Esophagus (tissue), 2 donors: Measurements from ENCODE around the gene DMC1. TPM values are rescaled to one million over a fixed set of nuclear protein-coding genes. Genes with fewer than 3 reads are reported as not detected.
"Not testable (repeated sequence)": the region's sequence is repeated elsewhere in the genome, so short reads cannot be mapped to it uniquely, and the experiment has no call there.

Experiments used
- H3K27ac ChIP-seq, 2 donors: one replicate each; pipeline ENCODE4 v1.5.1; 2013; ENCODE audit warnings: low read depth in 2 of 2, mild to moderate bottlenecking in 2 of 2, inconsistent platforms in 1 of 2, low read length in 1 of 2, moderate library complexity in 1 of 2
- H3K27me3 ChIP-seq, 2 donors: one replicate each; pipeline ENCODE4 v1.6.1; 2013; ENCODE audit warnings: low read length in 2 of 2, control low read depth in 1 of 2, mild to moderate bottlenecking in 1 of 2; ENCODE audit not compliant: insufficient read depth in 2 of 2, control insufficient read depth in 1 of 2
- H3K36me3 ChIP-seq, 2 donors: one replicate each; pipeline ENCODE4 v1.6.1; 2013; ENCODE audit warnings: low read length in 1 of 2; ENCODE audit not compliant: control insufficient read depth in 2 of 2, insufficient read depth in 2 of 2
- H3K4me1 ChIP-seq, 2 donors: one replicate each; pipeline ENCODE4 v1.6.1; 2013; ENCODE audit warnings: low read length in 1 of 2; ENCODE audit not compliant: control insufficient read depth in 2 of 2, insufficient read depth in 2 of 2
- H3K4me3 ChIP-seq, 2 donors: one replicate each; pipeline ENCODE4 v1.5.1; 2013; ENCODE audit warnings: low read length in 2 of 2, mild to moderate bottlenecking in 2 of 2, low read depth in 1 of 2, moderate library complexity in 1 of 2
- H3K9me3 ChIP-seq, 2 donors: one replicate each; pipeline ENCODE4 v1.6.1; 2013; ENCODE audit warnings: mild to moderate bottlenecking in 2 of 2, low read depth in 1 of 2, low read length in 1 of 2, moderate library complexity in 1 of 2; ENCODE audit not compliant: control insufficient read depth in 2 of 2, insufficient read depth in 1 of 2
- WGBS, 2 donors: extraction: QIAGEN DNeasy Blood & Tissue Kit; methylation state at CpG; one replicate each; pipeline ENCODE4 v1.1.7; 2013; 5-methylcytosine and 5-hydroxymethylcytosine counted together
- polyA plus RNA-seq, 2 donors: library from polyadenylated mRNA; stranded (reverse); fragments of 200-250 nt; gene quantifications; one replicate each; pipeline ENCODE4 v1.2.3, GENCODE V29; 2013
- donor health status: healthy with polysubstance abuse.
- donor health status: Bipolar disorder and iron deficiency.

DMC1 gene
- polyA plus RNA-seq, 2 donors = 0.51 to 1.3 TPM

GRCh38 chr22:38479096-38479837 is 90.7 kb downstream of the DMC1 start:
- peaks cover 10 to 12% of the 10 kb centered on the region in 2 donors for H3K36me3 ChIP-seq
- no peaks in the 10 kb centered on the region for H3K4me1 ChIP-seq
- no peaks in the 10 kb centered on the region for H3K27me3 ChIP-seq
- H3K9me3 ChIP-seq = no peaks in the 10 kb centered on the region
- no peak overlapping the region for H3K4me3 ChIP-seq
- H3K27ac ChIP-seq = no peak overlapping the region
- WGBS, 2 donors = 73 to 80% methylated on average over 7 of the region's 7 CpGs

GRCh38 chr22:38477585-38477984 is 92.4 kb downstream of the DMC1 start:
- Histone ChIP-seq H3K4me1 (no peaks in the 10 kb centered on the region), H3K4me3 (no peak overlapping the region), H3K27ac (no peak overlapping the region), H3K36me3 (peaks cover 2 to 9% of the 10 kb centered on the region in 2 donors), H3K27me3 (no peaks in the 10 kb centered on the region), H3K9me3 (no peaks in the 10 kb centered on the region)
- 58 to 65% methylated on average over 1 of the region's 1 CpG for WGBS, 2 donors

- Histone ChIP-seq H3K36me3 (no peaks in the 10 kb centered on the region), H3K27me3 (no peaks in the 10 kb centered on the region), H3K4me3 (no peak overlapping the region), H3K9me3 (no peaks in the 10 kb centered on the region), H3K4me1 (no peaks in the 10 kb centered on the region), H3K27ac (no peak overlapping the region)
- 63% methylated on average over 10 of the region's 10 CpGs for WGBS, 2 donors
These were observed 95.9 kb downstream of the DMC1 start for GRCh38 chr22:38474003-38474607.

GRCh38 chr22:38471237-38471636 is 98.7 kb downstream of the DMC1 start:
- no peaks in the 10 kb centered on the region for H3K36me3 ChIP-seq
- no peaks in the 10 kb centered on the region for H3K27me3 ChIP-seq
- no peaks in the 10 kb centered on the region for H3K9me3 ChIP-seq
- H3K27ac ChIP-seq = no peak overlapping the region
- H3K4me3 ChIP-seq = no peak overlapping the region
- peaks cover 0 to 7% of the 10 kb centered on the region in 2 donors for H3K4me1 ChIP-seq
- WGBS, 2 donors = 87 to 92% methylated on average over 11 of the region's 11 CpGs

GRCh38 chr22:38470179-38470578 is 99.8 kb downstream of the DMC1 start:
- not testable (repeated sequence) for H3K9me3 ChIP-seq, H3K27me3 ChIP-seq, H3K36me3 ChIP-seq, H3K4me3 ChIP-seq, H3K4me1 ChIP-seq, H3K27ac ChIP-seq
- WGBS, 2 donors = 95% methylated on average over 10 of the region's 10 CpGs

- no peak overlapping the region for H3K4me3 ChIP-seq
- no peaks in the 10 kb centered on the region for H3K27me3 ChIP-seq
- H3K9me3 ChIP-seq = no peaks in the 10 kb centered on the region
- H3K4me1 ChIP-seq = peaks cover 0 to 7% of the 10 kb centered on the region in 2 donors
- no peak overlapping the region for H3K27ac ChIP-seq
- H3K36me3 ChIP-seq = no peaks in the 10 kb centered on the region
- WGBS, 2 donors = 91 to 93% methylated on average over 6 of the region's 6 CpGs
These were observed 100.6 kb downstream of the DMC1 start for GRCh38 chr22:38469306-38469781.

Other genes starting within 250 kb of the DMC1 start
- not detected for gene KCNJ4, start 115.0 kb downstream of the DMC1 start, polyA plus RNA-seq
- gene KDELR3, start 102.1 kb downstream of the DMC1 start, polyA plus RNA-seq = 1 to 10 TPM; 1.0 to 1.3 TPM
- gene DDX17, start 63.9 kb downstream of the DMC1 start, polyA plus RNA-seq = 100 to 1,000 TPM in 1 of 2 donors, 10 to 100 TPM in 1; 95.5 to 143 TPM
- under 1 TPM; 0.06 to 0.86 TPM for gene FAM227A, start 86.2 kb upstream of the DMC1 start, polyA plus RNA-seq
- 10 to 100 TPM; 24.1 to 28.9 TPM for gene CBY1, start 86.5 kb upstream of the DMC1 start, polyA plus RNA-seq
- gene TOMM22, start 111.8 kb upstream of the DMC1 start, polyA plus RNA-seq = 10 to 100 TPM; 14.4 to 41.1 TPM
- gene JOSD1, start 130.8 kb upstream of the DMC1 start, polyA plus RNA-seq = 10 to 100 TPM in 1 of 2 donors, 1 to 10 TPM in 1; 9.2 to 16.5 TPM
- gene GTPBP1, start 135.8 kb upstream of the DMC1 start, polyA plus RNA-seq = 10 to 100 TPM; 12.5 to 19.4 TPM
- gene SUN2, start 185.8 kb upstream of the DMC1 start, polyA plus RNA-seq = 10 to 100 TPM; 61.7 to 70.1 TPM
- 10 to 100 TPM in 1 of 2 donors, 1 to 10 TPM in 1; 8.5 to 12.7 TPM for gene DNAL4, start 224.0 kb upstream of the DMC1 start, polyA plus RNA-seq